ENCODE measurements around the gene WAC. TPM values are rescaled to one million over a fixed set of nuclear protein-coding genes. Genes with fewer than 3 reads are reported as not detected.

WAC gene
- total and polyA plus RNA-seq, 2 of the 13 experiments (the other 11 are each of a cell fraction or from before 2014, with no cell fraction given), result 69.1 to 96.2 TPM

DNA sequence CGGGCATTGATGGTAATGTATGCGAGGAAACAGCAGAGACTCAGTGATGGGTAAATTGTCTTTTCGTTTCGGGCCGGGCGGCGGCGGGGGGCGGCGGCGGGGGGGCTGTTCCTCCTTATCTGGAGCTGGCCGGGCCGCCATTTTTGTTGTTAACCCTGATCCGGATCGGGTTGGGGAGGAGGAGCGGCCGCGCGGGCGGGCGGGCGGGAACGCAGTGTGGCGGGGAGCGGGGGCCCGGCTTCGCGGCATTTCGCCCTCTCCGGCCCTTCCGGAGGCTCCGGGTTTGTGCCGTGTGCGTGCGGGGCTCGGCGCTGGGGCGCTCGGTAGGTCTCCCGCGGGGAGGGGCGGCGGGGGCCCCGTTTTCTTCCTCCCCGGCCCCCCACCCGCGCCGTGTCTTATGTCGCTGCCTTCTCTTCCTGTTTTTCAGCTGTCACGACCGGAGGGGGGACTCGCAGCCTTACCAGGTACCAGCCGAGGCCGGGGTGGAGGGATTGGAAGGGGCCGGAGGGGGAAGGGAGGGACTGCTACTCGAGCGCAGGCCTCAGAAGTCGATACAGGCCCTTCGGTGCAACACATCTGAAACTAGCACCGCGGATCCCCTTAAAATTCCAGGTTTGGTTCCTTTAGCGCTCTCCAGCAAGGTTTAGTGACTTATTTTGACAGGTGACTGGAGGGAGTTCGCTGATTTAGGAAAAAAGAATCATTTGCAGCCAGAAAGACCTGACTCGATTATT lies 820 bp downstream of the WAC start (continued):
- TF ChIP-seq, protein P1, sequence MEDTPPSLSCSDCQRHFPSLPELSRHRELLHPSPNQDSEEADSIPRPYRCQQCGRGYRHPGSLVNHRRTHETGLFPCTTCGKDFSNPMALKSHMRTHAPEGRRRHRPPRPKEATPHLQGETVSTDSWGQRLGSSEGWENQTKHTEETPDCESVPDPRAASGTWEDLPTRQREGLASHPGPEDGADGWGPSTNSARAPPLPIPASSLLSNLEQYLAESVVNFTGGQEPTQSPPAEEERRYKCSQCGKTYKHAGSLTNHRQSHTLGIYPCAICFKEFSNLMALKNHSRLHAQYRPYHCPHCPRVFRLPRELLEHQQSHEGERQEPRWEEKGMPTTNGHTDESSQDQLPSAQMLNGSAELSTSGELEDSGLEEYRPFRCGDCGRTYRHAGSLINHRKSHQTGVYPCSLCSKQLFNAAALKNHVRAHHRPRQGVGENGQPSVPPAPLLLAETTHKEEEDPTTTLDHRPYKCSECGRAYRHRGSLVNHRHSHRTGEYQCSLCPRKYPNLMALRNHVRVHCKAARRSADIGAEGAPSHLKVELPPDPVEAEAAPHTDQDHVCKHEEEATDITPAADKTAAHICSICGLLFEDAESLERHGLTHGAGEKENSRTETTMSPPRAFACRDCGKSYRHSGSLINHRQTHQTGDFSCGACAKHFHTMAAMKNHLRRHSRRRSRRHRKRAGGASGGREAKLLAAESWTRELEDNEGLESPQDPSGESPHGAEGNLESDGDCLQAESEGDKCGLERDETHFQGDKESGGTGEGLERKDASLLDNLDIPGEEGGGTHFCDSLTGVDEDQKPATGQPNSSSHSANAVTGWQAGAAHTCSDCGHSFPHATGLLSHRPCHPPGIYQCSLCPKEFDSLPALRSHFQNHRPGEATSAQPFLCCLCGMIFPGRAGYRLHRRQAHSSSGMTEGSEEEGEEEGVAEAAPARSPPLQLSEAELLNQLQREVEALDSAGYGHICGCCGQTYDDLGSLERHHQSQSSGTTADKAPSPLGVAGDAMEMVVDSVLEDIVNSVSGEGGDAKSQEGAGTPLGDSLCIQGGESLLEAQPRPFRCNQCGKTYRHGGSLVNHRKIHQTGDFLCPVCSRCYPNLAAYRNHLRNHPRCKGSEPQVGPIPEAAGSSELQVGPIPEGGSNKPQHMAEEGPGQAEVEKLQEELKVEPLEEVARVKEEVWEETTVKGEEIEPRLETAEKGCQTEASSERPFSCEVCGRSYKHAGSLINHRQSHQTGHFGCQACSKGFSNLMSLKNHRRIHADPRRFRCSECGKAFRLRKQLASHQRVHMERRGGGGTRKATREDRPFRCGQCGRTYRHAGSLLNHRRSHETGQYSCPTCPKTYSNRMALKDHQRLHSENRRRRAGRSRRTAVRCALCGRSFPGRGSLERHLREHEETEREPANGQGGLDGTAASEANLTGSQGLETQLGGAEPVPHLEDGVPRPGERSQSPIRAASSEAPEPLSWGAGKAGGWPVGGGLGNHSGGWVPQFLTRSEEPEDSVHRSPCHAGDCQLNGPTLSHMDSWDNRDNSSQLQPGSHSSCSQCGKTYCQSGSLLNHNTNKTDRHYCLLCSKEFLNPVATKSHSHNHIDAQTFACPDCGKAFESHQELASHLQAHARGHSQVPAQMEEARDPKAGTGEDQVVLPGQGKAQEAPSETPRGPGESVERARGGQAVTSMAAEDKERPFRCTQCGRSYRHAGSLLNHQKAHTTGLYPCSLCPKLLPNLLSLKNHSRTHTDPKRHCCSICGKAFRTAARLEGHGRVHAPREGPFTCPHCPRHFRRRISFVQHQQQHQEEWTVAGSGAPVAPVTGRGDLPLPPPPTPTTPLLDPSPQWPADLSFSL (CRISPR knock-in tag; IDR thresholded peaks at IDR 0.05), result no peak
- peak; percentile 62; the same call in 1 of the 2 replicates for TF ChIP-seq KDM2A (CRISPR knock-in tag; IDR thresholded peaks at IDR 0.05; ENCODE audit: borderline replicate concordance, low read depth)
- no peak for TF ChIP-seq ZBTB40 (IDR thresholded peaks at IDR 0.05)
- TF ChIP-seq ZBTB40 (CRISPR knock-in tag; IDR thresholded peaks at IDR 0.05), result 0 out of 2 replicates have a peak, but pooled peaks have one; percentile 24
- TF ChIP-seq RFX1 (IDR thresholded peaks at IDR 0.05), result no peak
- TF ChIP-seq ZNF841 (CRISPR knock-in tag; IDR thresholded peaks at IDR 0.05; ENCODE audit: borderline replicate concordance), result no peak
- TF ChIP-seq EZH2 (conservative IDR thresholded peaks at IDR 0.05; ENCODE audit: low read depth, low read length), result no peak
- no peak for TF ChIP-seq ZNF496 (CRISPR knock-in tag; IDR thresholded peaks at IDR 0.05; ENCODE audit: insufficient replicate concordance)
- no peak for TF ChIP-seq ZFP36L2 (CRISPR knock-in tag; IDR thresholded peaks at IDR 0.05)
- TF ChIP-seq ZNF577 (CRISPR knock-in tag; IDR thresholded peaks at IDR 0.05; ENCODE audit: borderline replicate concordance, low read depth), result no peak
- no peak for TF ChIP-seq FOSL2 (CRISPR knock-in tag; IDR thresholded peaks at IDR 0.05)
- TF ChIP-seq ZNF33B (CRISPR knock-in tag; IDR thresholded peaks at IDR 0.05), result no peak; the same call in 1 of the 2 replicates
- TF ChIP-seq REXO4 (CRISPR knock-in tag; IDR thresholded peaks at IDR 0.05; ENCODE audit: borderline replicate concordance), result peak; percentile 65; the same call in 1 of the 2 replicates
- 0 out of 2 replicates have a peak, but pooled peaks have one; percentile 24 for TF ChIP-seq AHR (CRISPR knock-in tag; IDR thresholded peaks at IDR 0.05)
